Lower lobe of right lung (tissue), 2 donors: ENCODE measurements around the gene MBNL2. TPM values are rescaled to one million over a fixed set of nuclear protein-coding genes. Genes with fewer than 3 reads are reported as not detected.

Experiments used
- ATAC-seq, 2 donors: fragments of 200-7000 bp; cut with Tn5 transposase; one replicate each; pipeline ENCODE4 v1.9.1; 2020 to 2022; ENCODE audit warnings: mild to moderate bottlenecking in 2 of 2, moderate library complexity in 2 of 2
- DNase-seq: peaks from one replicate; pipeline ENCODE4 v3.0.0-alpha.2; 2020
- H3K27ac ChIP-seq: fragments of 200-600 bp; one replicate; pipeline ENCODE4 v1.8.0; 2022
- H3K27me3 ChIP-seq: fragments of 200-600 bp; one replicate; pipeline ENCODE4 v1.8.0; 2022; ENCODE audit warnings: low read depth
- H3K36me3 ChIP-seq: fragments of 200-600 bp; one replicate; pipeline ENCODE4 v1.8.0; 2022; ENCODE audit warnings: mild to moderate bottlenecking
- H3K4me1 ChIP-seq: fragments of 200-600 bp; one replicate; pipeline ENCODE4 v1.8.0; 2022
- H3K4me3 ChIP-seq: fragments of 200-600 bp; one replicate; pipeline ENCODE4 v1.8.0; 2022; ENCODE audit warnings: mild to moderate bottlenecking
- H3K9me3 ChIP-seq: fragments of 200-600 bp; one replicate; pipeline ENCODE4 v1.8.0; 2022
- CTCF ChIP-seq: fragments of 200-600 bp; IDR thresholded peaks from one replicate; pipeline ENCODE4 v1.8.0; 2022; ENCODE audit warnings: antibody characterized with exemption, mild to moderate bottlenecking
- intact Hi-C: fragments of 100-400 bp; cut with DNase I; formaldehyde crosslinking; loops from one replicate; pipeline ENCODE4 v1.11.0; 2022
- total RNA-seq: library from RNA; stranded (reverse); fragmentation: NEBNext Ultra II Directional; extraction: Animal tissue kit (Norgen Biotek cat#: 25700); gene quantifications from one replicate; pipeline ENCODE4 v1.2.1, GENCODE V29; 2021
- donor health status: DM: no; HTN: yes; CAD: no; lungs with severe emphysema.

MBNL2 gene
- total RNA-seq, 1 donor from 2014 or later, result 58.2 TPM

GRCh38 chr13:97185291-97185690, 36.8 kb upstream of the MBNL2 start:
- Histone ChIP-seq H3K27ac (no peak overlapping the region), H3K4me1 (no peaks in the 10 kb centered on the region), H3K4me3 (no peak overlapping the region), H3K9me3 (no peaks in the 10 kb centered on the region), H3K27me3 (no peaks in the 10 kb centered on the region), H3K36me3 (no peaks in the 10 kb centered on the region)
- DNase-seq (no peak), ATAC-seq (no peak)
- intact Hi-C loops, result no loop called here
- no peak for TF ChIP-seq CTCF

GRCh38 chr13:97185751-97186150, 36.4 kb upstream of the MBNL2 start:
- intact Hi-C loops, result no loop called here
- no peaks in the 10 kb centered on the region for H3K36me3 ChIP-seq
- no peaks in the 10 kb centered on the region for H3K9me3 ChIP-seq
- no peak overlapping the region for H3K27ac ChIP-seq
- ATAC-seq (no peak), DNase-seq (no peak)
- H3K27me3 ChIP-seq, result no peaks in the 10 kb centered on the region
- no peaks in the 10 kb centered on the region for H3K4me1 ChIP-seq
- no peak overlapping the region for H3K4me3 ChIP-seq
- no peak for TF ChIP-seq CTCF

GRCh38 chr13:97188207-97188606, 33.9 kb upstream of the MBNL2 start:
- DNase-seq (no peak), ATAC-seq (no peak)
- Histone ChIP-seq H3K9me3 (no peaks in the 10 kb centered on the region), H3K36me3 (no peaks in the 10 kb centered on the region), H3K27ac (no peak overlapping the region), H3K27me3 (no peaks in the 10 kb centered on the region), H3K4me1 (no peaks in the 10 kb centered on the region), H3K4me3 (no peak overlapping the region)
- TF ChIP-seq CTCF, result no peak
- intact Hi-C loops, result no loop called here

GRCh38 chr13:97189928-97190327, 32.2 kb upstream of the MBNL2 start:
- ATAC-seq (no peak), DNase-seq (no peak)
- H3K27me3 ChIP-seq, result no peaks in the 10 kb centered on the region
- no peak for TF ChIP-seq CTCF
- H3K36me3 ChIP-seq, result no peaks in the 10 kb centered on the region
- H3K27ac ChIP-seq, result peak overlapping the region; percentile 31
- H3K4me3 ChIP-seq, result no peak overlapping the region
- intact Hi-C loops, result no loop called here
- peaks cover 5% of the 10 kb centered on the region for H3K4me1 ChIP-seq
- no peaks in the 10 kb centered on the region for H3K9me3 ChIP-seq

- no peak for TF ChIP-seq CTCF
- H3K27ac ChIP-seq, result no peak overlapping the region
- peaks cover 5% of the 10 kb centered on the region for H3K4me1 ChIP-seq
- intact Hi-C loops, result no loop called here
- H3K27me3 ChIP-seq, result no peaks in the 10 kb centered on the region
- H3K4me3 ChIP-seq, result no peak overlapping the region
- ATAC-seq (no peak), DNase-seq (no peak)
- H3K9me3 ChIP-seq, result no peaks in the 10 kb centered on the region
- no peaks in the 10 kb centered on the region for H3K36me3 ChIP-seq
Observed at GRCh38 chr13:97191142-97191541, 31.0 kb upstream of the MBNL2 start.

- no peaks in the 10 kb centered on the region for H3K36me3 ChIP-seq
- ATAC-seq (no peak), DNase-seq (no peak)
- H3K27me3 ChIP-seq, result no peaks in the 10 kb centered on the region
- no peak overlapping the region for H3K27ac ChIP-seq
- TF ChIP-seq CTCF, result no peak
- H3K4me1 ChIP-seq, result peaks cover 5% of the 10 kb centered on the region
- intact Hi-C loops, result no loop called here
- no peaks in the 10 kb centered on the region for H3K9me3 ChIP-seq
- no peak overlapping the region for H3K4me3 ChIP-seq
Observed at GRCh38 chr13:97191615-97192014, 30.5 kb upstream of the MBNL2 start.
